NCI-H82 treated with DMSO at 0.1 percent for 48 hours (cell line): ENCODE measurements around the gene ABCA6.

ENCODE experiments used
- DNase-seq: peaks from one replicate; lab custom pipeline; 2025; ENCODE audit not compliant: unreplicated experiment; lab: John Stamatoyannopoulos, UW

ABCA6 gene

DNA sequence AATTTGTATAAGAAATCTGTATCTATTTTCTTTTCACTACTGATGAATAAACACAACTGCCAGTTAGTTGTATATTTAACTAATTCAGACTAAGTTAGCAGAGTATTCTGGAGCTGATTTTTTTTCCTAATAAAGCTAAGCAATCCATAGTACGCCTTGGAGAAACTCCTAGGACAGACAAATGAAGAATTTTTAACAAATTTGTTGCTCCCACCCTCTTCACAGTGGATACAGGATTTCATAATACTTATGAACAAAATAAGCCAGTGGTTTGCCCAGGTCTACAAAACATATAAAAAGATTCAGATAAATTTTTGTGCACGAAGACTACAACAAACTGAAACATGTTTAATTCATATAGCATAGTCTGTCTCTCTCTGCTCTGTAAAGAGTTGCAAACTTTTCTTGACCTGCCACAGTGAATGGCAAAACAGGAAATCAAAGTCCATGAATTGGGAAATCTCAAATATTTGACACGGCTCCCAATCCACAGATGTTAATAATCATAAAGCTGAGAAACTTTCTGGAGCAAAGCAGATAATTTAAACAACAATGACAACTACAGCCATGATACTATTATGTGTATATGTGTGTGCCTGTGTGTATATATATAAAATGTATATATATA, 594 bp upstream of the ABCA6 start:
- DNase-seq = no peak

DNA sequence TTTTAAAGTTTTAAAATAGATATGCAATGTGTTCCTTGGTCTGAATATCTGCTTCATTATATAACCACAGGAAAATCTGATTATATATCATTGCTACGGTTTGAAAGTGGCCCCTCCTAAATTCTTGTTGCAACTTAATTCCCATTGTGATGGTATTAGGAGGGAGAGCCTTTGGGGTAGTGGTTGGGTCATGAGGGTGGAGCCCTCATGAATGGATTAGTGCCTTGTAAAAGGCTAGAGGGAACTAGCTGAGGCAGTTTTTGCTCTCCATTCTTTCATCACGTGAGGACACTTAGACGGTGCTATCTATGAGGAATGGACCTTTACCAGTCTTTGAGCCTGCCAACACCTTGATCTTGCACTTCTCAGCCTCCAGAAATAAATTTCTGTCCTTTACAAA, 7.6 kb downstream of the ABCA6 start:
- no peak for DNase-seq

DNA sequence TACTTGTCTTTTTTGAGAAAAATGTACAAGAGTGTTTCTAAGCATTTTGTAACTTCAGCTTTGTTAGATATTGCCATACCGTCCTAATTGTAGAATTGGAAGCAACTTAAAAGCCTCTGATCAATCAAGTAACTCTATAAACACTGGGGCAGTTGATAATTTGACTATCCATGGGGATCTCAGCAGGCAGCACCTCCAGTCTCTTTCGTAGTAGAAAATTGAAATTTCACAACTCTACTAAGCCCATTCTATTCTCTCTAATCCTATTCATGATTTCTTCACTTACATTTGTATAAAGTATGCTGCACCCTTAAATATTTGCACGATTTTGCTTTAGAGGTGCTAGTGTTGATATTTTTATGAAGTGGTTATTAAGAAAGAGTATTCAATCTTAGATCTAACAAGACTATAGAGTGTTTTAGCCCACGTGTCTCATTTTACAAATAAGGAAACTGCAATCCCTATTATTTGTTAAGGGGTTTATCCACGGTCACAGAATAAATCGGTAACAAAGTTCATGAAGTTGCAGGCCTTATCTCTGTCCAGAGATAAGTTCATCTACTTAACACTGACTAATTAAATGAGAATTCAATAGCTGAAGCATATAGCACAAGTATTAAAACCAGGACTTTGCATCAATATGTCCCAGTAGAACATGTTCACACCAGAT, 10.9 kb downstream of the ABCA6 start:
- no peak for DNase-seq

DNA sequence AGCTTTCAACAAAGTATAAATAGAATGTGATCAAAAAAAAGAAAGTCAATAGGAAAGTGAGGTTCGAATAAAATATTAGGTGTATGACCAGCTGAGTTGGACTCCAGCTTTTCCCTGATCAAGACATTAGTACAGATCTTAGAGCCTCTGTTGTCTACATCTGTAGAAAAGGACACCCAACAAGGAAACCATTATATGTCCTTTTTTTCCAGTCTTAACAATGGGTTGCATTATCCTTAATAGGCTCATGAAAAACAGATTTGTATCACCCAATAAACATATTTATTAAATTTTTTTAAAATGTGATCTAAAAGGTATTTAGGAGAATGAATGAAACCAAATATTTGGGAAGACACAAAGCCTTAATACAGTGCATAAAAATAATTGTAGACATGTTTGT, 18.1 kb downstream of the ABCA6 start:
- no peak for DNase-seq

DNA sequence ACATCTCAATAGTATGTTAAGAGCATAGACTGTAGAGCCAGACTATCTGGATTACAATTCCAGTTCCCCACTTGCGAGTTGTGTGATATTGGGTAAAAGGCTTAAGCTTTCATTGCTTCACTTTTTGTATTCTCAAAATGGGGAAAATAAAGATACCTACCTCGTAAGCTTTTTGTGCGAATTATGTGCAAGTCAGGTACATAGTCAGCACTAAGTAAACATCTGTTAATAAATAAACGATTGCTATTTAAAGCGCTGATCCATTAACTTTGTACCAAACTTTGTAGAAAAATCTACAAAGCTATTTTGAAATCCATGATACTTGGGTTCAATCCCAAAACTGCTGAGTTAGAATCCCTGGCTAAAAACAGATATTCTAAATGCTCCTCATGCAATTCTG, 19.6 kb downstream of the ABCA6 start:
- DNase-seq = no peak

DNA sequence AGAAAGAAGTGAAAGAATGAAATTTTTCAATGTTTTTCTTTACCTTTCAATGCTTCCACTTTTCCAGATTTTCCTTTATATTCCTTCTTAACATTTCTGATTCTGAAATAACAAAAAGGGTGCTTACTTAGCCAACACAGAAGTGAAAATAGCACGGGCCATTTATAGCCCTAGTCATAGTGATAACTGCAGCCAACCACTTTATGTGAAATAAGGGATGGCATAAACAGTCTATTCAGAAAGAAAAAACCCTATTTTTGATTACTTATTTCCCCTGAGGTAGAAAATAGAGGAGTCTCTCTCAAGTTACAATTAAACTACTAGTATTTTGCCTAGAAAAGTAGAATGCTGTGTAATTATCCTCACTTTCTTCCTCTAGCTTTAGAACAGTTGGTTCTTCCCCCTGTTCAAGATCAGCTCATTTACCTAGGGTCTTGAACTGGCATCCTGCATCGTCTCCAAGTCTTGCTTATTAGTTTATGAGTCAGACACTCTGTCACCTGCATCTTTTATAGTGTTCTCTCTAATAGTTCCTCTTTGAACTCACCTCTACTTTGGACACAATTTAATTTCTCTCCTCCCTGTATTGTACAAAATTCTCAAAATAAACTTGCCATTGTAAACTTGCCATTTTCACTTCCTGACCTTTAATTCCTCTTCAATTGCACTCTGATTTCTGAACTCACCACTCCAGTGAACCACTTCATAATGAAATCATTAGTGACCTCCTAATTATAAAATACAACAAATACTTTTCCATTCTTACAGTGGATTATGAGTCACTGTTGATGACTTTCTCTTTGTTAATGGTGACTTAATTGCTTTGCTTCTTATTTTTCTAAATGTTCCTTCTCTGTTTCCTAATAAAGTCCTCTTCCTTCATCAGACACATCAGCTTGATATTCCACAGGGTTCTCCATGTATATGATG, 23.6 kb downstream of the ABCA6 start:
- no peak for DNase-seq

DNA sequence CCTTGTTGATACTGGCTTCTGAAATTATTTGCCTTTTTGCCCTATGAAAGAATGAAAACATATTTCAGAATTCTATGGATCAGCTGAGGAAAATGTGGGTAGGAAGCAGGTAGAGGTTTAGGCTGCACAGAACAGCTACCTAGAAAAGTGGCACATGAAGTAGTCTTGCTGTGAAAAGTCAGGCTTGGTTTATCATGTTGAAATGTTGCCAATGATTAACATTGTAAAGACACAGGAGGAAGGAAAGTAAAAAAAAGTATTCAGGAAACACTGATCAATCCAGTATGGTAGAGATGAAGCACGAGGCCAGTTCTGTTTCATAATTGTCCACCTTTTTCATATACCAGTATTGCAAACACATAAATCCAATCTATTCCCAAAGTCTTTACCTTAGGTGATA, 29.9 kb downstream of the ABCA6 start:
- DNase-seq = no peak

DNA sequence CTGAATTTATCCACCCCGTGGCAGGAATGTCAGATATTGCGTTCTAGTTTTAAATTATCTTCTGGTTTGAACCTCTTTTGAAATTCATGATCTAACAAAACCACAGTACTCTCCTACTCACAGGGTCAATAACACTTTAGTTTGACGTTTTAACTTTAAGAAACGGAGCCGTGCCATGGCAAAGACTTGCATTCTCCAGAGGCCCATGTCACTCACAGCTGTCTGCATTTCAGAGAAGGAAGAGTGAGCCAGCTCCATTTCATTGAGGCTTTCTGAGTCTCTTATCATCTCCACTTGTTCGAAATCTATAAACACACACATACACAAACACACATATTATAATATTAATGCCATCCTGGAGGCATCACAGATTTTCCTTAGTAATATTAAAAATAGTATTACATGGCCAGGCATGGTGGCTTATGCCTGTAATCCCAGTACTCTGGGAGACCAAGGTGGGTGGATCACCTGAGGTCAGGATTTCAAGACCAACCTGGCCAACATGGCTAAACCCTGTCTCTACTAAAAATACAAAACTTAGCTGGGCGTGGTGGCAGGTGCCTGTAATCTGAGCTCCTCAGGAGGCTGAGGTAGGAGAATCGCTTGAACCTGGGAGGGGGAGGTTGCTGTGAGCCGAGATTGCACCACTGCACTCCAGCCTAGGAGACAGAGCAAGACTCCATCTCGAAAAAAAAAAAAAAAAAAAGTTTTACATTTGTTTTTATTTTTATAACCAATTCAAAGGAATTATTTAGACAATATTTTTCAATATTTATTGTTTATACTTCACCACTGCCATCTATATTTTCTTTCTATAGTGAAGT, 35.6 kb downstream of the ABCA6 start:
- no peak for DNase-seq

DNA sequence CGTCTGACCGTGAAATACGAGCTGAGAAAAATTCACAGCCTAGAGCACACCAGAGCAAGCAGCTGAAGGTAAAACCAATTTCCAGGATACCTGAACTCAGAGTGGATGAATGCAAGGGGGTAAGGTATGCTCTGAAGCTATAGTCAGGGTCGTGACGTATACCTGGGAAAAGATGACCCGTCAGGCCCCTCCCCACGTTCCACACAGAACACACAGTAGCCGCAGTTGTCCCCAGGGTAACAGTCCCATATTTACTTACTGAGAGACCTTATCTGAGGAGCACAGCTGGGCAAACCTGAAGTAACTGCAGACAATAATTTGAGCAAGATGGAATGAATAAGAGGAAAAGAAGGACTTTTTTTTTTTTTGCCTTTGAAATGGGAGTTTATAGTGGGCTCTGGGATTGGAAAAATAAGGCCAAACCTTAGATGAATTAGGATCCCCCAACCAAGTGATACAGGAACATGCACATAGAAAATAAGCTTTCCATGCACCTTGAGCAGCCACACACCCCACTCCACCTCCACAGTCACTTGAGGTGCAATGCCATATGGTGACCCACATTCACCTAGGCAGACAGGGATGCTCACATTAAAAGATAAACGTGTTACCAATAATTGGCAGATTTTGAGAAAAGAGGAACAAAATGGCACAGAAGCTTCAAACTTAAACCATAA, 38.0 kb downstream of the ABCA6 start:
- DNase-seq = no peak

DNA sequence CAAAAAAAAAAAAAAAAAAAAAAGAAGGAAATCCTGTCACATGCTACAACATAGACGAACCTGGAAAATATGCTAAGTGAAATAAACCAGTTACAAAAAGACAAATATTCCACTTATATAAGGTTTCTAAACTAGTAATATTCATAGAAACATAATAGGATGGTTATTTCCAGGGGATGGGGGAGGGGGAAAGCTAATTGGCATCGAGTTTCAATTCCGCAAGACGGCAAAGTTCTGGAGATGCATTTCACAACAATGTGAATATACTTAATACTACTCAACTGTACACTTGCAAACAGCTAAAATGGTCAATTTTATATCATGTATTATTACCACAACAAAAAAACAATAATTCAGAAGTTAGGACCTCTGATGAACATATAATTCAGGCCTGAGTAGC, 43.1 kb downstream of the ABCA6 start:
- DNase-seq = no peak

DNA sequence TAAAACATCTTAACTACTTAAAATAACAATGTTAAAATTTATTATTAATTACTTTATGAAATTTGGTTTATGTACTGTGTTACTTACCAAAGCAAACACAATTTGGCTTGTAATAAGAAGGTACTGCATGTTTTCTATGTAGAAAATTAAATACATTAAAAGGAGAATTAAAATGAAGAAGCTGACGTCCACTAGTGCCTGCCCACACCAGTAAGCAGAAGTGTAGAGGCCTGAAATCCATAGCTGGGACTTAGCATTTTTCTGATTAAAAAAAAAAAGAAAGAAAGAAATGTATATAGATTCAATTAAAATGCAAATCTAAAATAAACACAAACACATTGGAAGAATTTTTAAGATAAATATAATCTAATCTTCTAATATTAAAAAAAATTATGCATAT, 45.2 kb downstream of the ABCA6 start:
- no peak for DNase-seq

DNA sequence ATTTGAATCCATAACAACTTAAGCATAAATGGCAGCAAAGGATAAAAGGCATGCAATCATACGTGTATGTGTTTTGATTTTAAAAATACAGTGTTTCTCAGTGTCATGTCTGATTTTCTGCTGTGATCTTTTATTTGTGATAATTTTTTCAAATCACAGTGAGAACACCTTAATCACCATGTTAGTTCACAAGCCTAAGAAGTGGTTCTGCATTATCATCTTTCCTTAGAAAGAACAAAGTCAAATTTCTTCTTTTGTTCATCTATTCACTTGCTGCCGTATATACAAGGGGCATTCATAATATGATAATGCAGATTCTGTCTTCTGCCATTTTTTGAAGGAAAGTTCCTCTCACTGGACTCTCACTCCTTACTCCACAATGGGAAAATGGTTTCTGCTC, 47.7 kb downstream of the ABCA6 start:
- DNase-seq = no peak

DNA sequence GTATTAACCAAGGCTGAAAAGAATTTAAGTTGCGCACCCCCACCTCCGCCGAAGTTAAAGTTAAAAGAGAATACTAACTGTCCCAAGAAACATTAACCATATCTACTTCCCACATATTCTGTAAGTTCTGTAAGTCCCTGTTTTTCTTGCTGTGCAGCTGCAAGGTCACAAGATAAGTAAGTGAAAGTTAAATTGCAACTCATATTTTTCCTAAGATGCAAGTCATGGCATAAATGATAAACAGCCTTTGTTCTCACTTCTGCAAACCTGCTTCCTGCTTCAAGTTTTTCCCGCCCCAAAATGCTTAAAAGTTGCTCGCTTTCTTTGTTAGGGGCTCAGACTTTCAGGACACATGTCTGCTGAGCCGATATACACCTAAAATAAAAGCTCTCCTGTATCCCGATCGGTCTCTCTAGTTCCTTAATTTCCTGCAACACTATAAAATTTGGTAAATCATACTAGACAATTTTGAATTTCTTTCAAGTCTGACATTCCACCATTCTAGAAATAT, 48.4 kb downstream of the ABCA6 start:
- no peak for DNase-seq

DNA sequence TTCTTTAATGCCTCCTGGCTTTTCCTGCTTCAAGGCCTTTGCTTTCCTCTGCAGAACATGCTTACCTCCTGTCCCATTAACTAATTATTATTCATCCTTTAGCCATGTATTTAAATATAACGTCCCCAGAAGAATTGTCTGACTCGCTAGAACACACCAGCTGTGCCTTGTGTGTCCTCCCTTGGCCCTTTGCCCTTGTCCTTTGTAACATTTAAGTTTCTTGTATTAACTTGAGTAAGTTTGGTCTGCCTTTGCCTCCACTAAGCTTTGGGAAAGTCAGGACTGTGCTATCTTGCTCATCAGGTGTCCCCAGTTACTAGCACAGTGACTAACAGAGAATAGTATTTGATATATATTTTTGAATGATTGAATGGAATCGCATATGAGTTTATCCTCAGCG, 51.3 kb downstream of the ABCA6 start:
- DNase-seq = no peak

DNA sequence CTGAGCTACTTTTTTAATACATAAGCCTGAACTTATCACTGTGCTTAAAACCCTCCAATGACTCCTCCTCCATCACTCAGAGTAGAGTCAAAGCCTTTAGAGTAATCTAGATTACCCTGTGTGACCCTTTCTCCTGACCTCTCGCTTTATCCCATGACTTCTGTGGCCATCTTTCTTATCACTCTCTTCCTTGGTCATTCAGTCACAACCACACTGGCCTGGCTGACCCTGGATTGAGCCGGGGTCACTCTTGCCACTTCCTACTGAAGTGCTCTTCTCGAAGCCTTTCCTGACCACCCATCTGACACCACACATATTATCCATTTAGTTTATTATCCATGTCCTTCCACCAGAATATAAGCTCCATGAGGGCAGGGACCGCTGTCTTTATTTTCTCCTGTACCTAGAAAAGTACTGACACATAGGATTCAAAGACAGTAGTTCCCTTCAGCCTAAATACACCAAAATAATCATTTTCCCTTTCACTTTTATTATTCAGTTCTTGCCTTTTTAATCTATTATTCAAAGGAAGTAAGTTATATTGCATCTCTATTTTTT, 53.0 kb downstream of the ABCA6 start:
- DNase-seq = no peak

DNA sequence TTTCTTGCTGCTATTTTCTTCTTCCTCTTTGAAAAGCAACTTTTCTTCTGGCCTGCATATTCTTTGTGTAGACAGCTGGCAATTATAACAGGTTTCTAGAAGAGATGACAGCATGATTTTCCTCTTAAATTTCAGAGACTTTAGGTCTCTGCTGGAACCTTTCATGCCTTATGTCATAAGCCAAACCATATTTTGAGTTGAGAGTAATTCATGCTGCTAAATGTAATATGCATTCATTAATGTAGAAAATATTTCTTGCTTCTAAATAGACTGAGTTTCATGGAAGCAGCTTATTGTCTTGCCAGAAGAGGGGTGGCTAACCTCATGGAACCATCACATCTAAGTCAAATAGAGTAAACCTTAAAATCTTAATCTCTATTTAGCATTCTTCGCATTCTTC, 55.1 kb downstream of the ABCA6 start:
- no peak for DNase-seq

DNA sequence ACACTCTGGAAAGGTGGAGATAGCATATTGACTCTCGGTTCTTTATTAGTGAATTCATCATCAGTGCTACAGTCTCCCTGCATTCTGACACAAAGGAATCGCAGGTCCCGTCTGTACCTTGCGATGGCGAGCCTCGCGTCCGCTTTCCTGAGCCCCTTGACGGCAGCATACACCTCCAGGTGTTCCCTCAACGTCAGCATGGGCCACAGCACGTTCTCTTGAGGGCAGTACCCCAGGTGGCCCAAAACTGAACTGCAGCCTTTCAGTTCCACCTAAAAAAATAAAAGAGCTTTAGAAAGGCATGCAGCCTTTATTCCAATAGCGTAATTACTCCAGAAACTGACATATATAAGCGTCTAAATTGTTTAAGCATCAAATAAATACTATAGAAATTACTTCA, 56.8 kb downstream of the ABCA6 start:
- DNase-seq = no peak

DNA sequence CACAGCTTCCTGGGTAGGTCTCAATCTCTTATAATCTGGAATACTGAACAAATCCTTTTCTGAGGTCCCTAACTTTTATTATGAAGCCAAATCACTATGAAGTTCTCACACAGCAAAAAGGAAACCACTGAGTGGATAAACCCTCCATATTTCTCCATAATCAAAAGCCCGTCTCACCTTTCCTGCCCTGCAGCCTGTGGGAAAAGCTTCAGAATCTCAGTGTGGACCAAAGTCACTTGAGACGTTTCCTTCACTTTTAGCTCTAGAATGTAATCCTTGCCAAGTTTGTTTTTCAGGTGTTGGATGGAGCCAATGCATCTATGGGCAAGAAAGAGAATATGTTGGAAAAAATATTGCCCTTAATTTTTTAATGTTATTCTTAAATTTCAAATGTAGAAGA, 59.0 kb downstream of the ABCA6 start:
- DNase-seq = no peak

DNA sequence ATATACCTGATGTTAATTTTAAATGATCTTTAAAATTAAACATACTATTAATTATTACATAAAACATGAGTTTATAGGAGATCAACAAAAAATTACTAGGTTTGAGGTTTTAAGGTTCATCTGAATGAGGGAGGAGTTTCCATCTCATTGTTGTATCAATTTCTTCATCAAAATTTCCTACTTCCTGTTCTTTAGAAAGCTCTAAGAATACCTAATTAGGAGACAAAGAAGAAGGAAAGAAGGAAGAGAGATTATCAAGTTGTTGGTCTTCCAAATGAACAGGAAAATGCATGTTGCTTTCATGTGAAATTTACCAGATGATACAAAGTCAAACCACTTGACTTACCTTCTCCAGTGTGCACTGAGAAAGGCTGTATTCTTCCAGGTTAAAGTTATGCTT, 62.8 kb downstream of the ABCA6 start:
- no peak for DNase-seq

DNA sequence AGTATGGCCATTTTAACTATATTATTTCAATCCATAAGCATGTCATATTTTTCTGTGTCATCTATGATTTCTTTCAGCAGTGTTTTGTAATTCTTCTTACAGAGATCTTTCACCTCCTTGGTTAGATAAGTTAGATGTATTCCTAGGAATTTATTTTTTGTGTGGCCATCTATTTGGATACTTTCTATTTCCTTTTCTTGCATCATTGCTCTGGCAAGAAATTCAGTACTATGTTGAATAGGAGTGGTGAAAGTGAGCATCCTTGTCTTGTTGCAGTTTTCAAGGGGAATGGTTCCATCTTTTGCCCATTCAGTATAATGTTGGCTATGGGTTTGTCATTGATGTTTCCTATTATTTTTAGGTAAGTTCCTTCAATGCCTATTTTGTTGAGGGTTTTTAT, 65.9 kb downstream of the ABCA6 start:
- no peak for DNase-seq
